ENCODE measurements around the gene SCYGR7. TPM values are rescaled to one million over a fixed set of nuclear protein-coding genes. Genes with fewer than 3 reads are reported as not detected.
A peak's percentile ranks its signal among the peaks of the same experiment; 100 is the strongest.

Gene SCYGR7
- total and polyA plus RNA-seq, 2 of the 13 experiments (the other 11 are each of a cell fraction or from before 2014, with no cell fraction given) = not detected

GRCh38 chr2:227703280-227703732 lies 24.8 kb upstream of the SCYGR7 start (continued):
- TF ChIP-seq HDAC6 (IDR thresholded peaks at IDR 0.05; ENCODE audit: low read depth, low read length) (no peak), CCAR2 (optimal IDR thresholded peaks at IDR 0.05; ENCODE audit: low read depth, low read length) (no peak), FOXK1 (CRISPR knock-in tag; IDR thresholded peaks at IDR 0.05; ENCODE audit: borderline replicate concordance, low read depth) (peak; percentile 54; the same call in 1 of the 2 replicates), ZNF737 (CRISPR knock-in tag; IDR thresholded peaks at IDR 0.05; ENCODE audit: borderline replicate concordance) (no peak), SMC3 (IDR thresholded peaks at IDR 0.05; ENCODE audit: low read length) (no peak), BRCA1 (CRISPR knock-in tag; IDR thresholded peaks at IDR 0.05) (no peak), PHB2 (IDR thresholded peaks at IDR 0.05; ENCODE audit: partially characterized antibody) (no peak), DNMT3B (CRISPR knock-in tag; conservative IDR thresholded peaks at IDR 0.05) (no peak), MBD4 (IDR thresholded peaks at IDR 0.05; ENCODE audit: borderline replicate concordance, low read length) (no peak), ZBTB33 (CRISPR knock-in tag; IDR thresholded peaks at IDR 0.05) (no peak), ZFYVE20 (CRISPR knock-in tag; IDR thresholded peaks at IDR 0.05; ENCODE audit: borderline replicate concordance, low read depth) (no peak), SOX5 (CRISPR knock-in tag; IDR thresholded peaks at IDR 0.05; ENCODE audit: borderline replicate concordance) (0 out of 2 replicates have a peak, but pooled peaks have one; percentile 31), ZNF142 (CRISPR knock-in tag; IDR thresholded peaks at IDR 0.05) (no peak), ZNF510 (CRISPR knock-in tag; IDR thresholded peaks at IDR 0.05; ENCODE audit: low read depth) (no peak)
- TF ChIP-seq, protein P1, sequence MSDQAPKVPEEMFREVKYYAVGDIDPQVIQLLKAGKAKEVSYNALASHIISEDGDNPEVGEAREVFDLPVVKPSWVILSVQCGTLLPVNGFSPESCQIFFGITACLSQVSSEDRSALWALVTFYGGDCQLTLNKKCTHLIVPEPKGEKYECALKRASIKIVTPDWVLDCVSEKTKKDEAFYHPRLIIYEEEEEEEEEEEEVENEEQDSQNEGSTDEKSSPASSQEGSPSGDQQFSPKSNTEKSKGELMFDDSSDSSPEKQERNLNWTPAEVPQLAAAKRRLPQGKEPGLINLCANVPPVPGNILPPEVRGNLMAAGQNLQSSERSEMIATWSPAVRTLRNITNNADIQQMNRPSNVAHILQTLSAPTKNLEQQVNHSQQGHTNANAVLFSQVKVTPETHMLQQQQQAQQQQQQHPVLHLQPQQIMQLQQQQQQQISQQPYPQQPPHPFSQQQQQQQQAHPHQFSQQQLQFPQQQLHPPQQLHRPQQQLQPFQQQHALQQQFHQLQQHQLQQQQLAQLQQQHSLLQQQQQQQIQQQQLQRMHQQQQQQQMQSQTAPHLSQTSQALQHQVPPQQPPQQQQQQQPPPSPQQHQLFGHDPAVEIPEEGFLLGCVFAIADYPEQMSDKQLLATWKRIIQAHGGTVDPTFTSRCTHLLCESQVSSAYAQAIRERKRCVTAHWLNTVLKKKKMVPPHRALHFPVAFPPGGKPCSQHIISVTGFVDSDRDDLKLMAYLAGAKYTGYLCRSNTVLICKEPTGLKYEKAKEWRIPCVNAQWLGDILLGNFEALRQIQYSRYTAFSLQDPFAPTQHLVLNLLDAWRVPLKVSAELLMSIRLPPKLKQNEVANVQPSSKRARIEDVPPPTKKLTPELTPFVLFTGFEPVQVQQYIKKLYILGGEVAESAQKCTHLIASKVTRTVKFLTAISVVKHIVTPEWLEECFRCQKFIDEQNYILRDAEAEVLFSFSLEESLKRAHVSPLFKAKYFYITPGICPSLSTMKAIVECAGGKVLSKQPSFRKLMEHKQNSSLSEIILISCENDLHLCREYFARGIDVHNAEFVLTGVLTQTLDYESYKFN (CRISPR knock-in tag; conservative IDR thresholded peaks at IDR 0.05) = peak; percentile 32; the same call in 1 of the 2 replicates
- TF ChIP-seq, protein P2, sequence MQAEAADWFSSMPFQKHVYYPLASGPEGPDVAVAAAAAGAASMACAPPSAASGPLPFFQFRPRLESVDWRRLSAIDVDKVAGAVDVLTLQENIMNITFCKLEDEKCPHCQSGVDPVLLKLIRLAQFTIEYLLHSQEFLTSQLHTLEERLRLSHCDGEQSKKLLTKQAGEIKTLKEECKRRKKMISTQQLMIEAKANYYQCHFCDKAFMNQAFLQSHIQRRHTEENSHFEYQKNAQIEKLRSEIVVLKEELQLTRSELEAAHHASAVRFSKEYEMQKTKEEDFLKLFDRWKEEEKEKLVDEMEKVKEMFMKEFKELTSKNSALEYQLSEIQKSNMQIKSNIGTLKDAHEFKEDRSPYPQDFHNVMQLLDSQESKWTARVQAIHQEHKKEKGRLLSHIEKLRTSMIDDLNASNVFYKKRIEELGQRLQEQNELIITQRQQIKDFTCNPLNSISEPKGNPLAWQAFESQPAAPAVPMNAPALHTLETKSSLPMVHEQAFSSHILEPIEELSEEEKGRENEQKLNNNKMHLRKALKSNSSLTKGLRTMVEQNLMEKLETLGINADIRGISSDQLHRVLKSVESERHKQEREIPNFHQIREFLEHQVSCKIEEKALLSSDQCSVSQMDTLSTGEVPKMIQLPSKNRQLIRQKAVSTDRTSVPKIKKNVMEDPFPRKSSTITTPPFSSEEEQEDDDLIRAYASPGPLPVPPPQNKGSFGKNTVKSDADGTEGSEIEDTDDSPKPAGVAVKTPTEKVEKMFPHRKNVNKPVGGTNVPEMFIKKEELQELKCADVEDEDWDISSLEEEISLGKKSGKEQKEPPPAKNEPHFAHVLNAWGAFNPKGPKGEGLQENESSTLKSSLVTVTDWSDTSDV (CRISPR knock-in tag; IDR thresholded peaks at IDR 0.05) = no peak
